NK-92 (cell line): ENCODE data around the gene FHIT.

Experiments
- DNase-seq: peaks from one replicate; lab custom pipeline; 2025; ENCODE audit not compliant: unreplicated experiment; lab: John Stamatoyannopoulos, UW

The FHIT gene

GRCh38 chr3:59764171-59764570, 1487.1 kb downstream of the FHIT start:
- no peak for DNase-seq

GRCh38 chr3:59762941-59763340, 1488.3 kb downstream of the FHIT start:
- no peak for DNase-seq

GRCh38 chr3:59759298-59760031, 1491.8 kb downstream of the FHIT start:
- DNase-seq = no peak

- DNase-seq = no peak
Observed at GRCh38 chr3:59758672-59759071, 1492.6 kb downstream of the FHIT start.

- DNase-seq = no peak
Observed at GRCh38 chr3:59756934-59757333, 1494.3 kb downstream of the FHIT start.

GRCh38 chr3:59754456-59755129, 1496.7 kb downstream of the FHIT start:
- DNase-seq = no peak

GRCh38 chr3:59753808-59754450, 1497.3 kb downstream of the FHIT start:
- DNase-seq = no peak

GRCh38 chr3:59752925-59753324, 1498.3 kb downstream of the FHIT start:
- no peak for DNase-seq

GRCh38 chr3:59751606-59752005, 1499.6 kb downstream of the FHIT start:
- no peak for DNase-seq

GRCh38 chr3:59750391-59750790, 1500.9 kb downstream of the FHIT start:
- DNase-seq = no peak

- no peak for DNase-seq
Observed at GRCh38 chr3:59749291-59749690, 1502.0 kb downstream of the FHIT start.

- no peak for DNase-seq
Observed at GRCh38 chr3:59746585-59746984, 1504.7 kb downstream of the FHIT start.

- no peak for DNase-seq
Observed at GRCh38 chr3:59737241-59737640, 1514.0 kb downstream of the FHIT start.

- DNase-seq = no peak
Observed at GRCh38 chr3:59734061-59734460, 1517.2 kb downstream of the FHIT start.

- DNase-seq = no peak
Observed at GRCh38 chr3:59733041-59733809, 1518.0 kb downstream of the FHIT start.

GRCh38 chr3:59731943-59732342, 1519.3 kb downstream of the FHIT start:
- DNase-seq = no peak

- DNase-seq = no peak
Observed at GRCh38 chr3:59730591-59730990, 1520.7 kb downstream of the FHIT start.

GRCh38 chr3:59728587-59728908, 1522.7 kb downstream of the FHIT start:
- DNase-seq = no peak

GRCh38 chr3:59727902-59728586, 1523.2 kb downstream of the FHIT start:
- no peak for DNase-seq

- DNase-seq = no peak
Observed at GRCh38 chr3:59726279-59726678, 1525.0 kb downstream of the FHIT start.

- DNase-seq = no peak
Observed at GRCh38 chr3:59717679-59718205, 1533.5 kb downstream of the FHIT start.
